ENCODE measurements around the gene LYZL4. TPM values are rescaled to one million over a fixed set of nuclear protein-coding genes. Genes with fewer than 3 reads are reported as not detected.

Gene LYZL4
- total and polyA plus RNA-seq, 4 experiments from 2014 or later = not detected

DNA sequence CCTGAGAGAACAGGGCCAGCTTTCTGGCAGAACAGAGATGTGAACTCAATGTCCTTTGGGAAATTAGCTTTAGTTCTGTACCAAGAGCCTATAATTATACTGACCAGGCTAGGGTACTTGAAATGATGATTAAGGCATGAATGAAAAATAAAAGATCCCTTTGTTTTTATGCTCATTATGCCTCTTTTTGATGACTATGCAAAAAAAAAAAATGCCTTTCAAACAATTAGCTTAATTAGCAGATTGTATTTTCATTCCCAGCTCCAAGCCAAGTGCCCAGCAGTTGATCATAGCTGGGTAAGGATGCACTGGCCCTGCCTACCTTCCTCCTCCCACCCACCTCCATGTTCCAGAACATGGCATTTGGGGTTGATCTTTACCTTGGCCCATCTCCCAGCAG is 56.8 kb downstream of the LYZL4 start:
- Mint-ChIP-seq H3K4me3 (no peak overlapping the region), H3K4me1 (peaks cover 0 to 3% (median 0%) of the 10 kb centered on the region in 4 donors), H3K27ac (no peak overlapping the region), H3K9me3 (peaks cover 0 to 11% (median under 1%) of the 10 kb centered on the region in 8 donors), H3K36me3 (no peaks in the 10 kb centered on the region), H3K27me3 (peaks cover 2 to 6% of the 10 kb centered on the region in 2 donors)
- POLR2A ChIA-PET (ENCODE audit: partially characterized antibody) = no interaction called here
- CTCF ChIA-PET (ENCODE audit: partially characterized antibody) = no interaction called here
- no peak for DNase-seq
- Histone ChIP-seq H3K36me3 (ENCODE audit: insufficient read depth, low read length) (no peaks in the 10 kb centered on the region), H3K27me3 (ENCODE audit: insufficient read depth, low read length) (no peaks in the 10 kb centered on the region), H3K9me3 (ENCODE audit: control insufficient read depth in 1 of 2, low read length in 2 of 2) (no peaks in the 10 kb centered on the region), H3K4me1 (ENCODE audit: insufficient read depth, low read length) (no peaks in the 10 kb centered on the region), H3K27ac (ENCODE audit: low read depth, low read length) (no peak overlapping the region), H3K4me3 (ENCODE audit: low read length in 2 of 2) (no peak overlapping the region)
- intact Hi-C loops (cut with micrococcal nuclease) = no loop called here

DNA sequence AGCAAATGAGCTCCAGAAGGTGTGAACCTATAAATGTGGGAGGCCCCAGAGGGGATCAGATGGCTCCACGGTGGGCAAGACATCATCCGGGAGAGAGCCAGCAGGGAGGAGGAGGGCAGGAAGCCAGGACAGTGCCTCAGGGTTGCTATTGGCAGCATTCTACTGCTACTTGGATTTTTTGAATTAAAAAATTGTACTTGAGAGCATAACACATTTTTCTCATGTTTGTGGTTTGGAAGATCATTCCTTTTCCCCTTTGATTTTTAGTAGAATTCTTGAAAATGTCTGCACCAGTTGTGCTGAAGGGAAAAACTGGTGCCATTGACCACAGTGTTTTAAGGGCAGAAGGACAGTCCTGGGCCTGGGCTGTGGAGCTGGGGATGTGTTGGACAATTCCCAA is 59.2 kb downstream of the LYZL4 start:
- Histone ChIP-seq H3K27me3 (ENCODE audit: insufficient read depth, low read length) (no peaks in the 10 kb centered on the region), H3K36me3 (ENCODE audit: insufficient read depth, low read length) (no peaks in the 10 kb centered on the region), H3K9me3 (ENCODE audit: control insufficient read depth in 1 of 2, low read length in 2 of 2) (no peaks in the 10 kb centered on the region), H3K27ac (ENCODE audit: low read depth, low read length) (no peak overlapping the region), H3K4me1 (ENCODE audit: insufficient read depth, low read length) (peaks cover 12% of the 10 kb centered on the region), H3K4me3 (ENCODE audit: low read length in 2 of 2) (no peak overlapping the region)
- POLR2A ChIA-PET (ENCODE audit: partially characterized antibody) = no interaction called here
- H3K4me1 Mint-ChIP-seq = peaks cover 0 to 5% (median 0%) of the 10 kb centered on the region in 4 donors
- H3K27ac Mint-ChIP-seq = no peak overlapping the region
- peaks cover 0 to 11% (median under 1%) of the 10 kb centered on the region in 8 donors for H3K9me3 Mint-ChIP-seq
- intact Hi-C loops (cut with micrococcal nuclease) = no loop called here
- H3K36me3 Mint-ChIP-seq = no peaks in the 10 kb centered on the region
- H3K27me3 Mint-ChIP-seq = peaks cover 2 to 4% of the 10 kb centered on the region in 2 donors
- DNase-seq = no peak
- CTCF ChIA-PET (ENCODE audit: partially characterized antibody) = no interaction called here
- H3K4me3 Mint-ChIP-seq = no peak overlapping the region

DNA sequence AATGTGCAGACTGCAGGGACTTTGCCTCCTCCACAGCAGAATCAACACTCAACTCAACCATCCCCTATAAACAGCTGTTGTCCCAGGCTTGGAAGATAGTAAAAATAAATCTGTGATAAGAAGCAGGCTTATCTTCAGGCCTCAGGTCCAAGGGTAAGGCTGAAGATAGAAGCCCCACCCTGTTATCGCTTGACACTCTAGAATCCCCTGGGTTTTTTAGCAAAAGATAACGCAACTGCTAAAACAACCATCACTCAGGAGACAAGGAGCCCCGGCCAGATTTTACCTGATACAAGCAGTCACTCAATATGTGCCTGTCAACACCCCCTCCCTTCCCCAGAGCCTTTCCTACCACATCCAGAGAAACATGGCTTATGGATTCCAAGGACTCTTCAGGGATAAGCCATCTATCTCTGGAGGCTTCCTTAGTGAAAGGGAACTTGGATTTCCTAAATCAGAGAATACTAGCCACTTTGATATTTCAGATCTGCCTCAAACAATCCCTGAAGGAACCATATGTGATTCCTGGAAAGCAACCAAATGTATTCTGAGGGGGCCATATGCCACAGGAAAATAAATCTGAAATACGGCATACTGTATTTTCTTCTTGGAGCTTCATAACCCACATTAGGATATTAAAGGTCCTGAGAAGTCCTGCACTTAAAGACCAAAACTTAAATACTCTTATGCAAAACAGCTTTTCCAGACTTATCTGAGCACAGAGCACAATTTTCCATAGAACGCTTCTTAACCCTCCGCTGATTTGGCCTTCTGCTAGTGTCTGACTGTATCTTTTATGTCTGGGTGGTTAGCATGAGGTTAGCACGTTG is 60.4 kb downstream of the LYZL4 start:
- Histone ChIP-seq H3K27me3 (ENCODE audit: insufficient read depth, low read length) (no peaks in the 10 kb centered on the region), H3K4me3 (ENCODE audit: low read length in 2 of 2) (no peak overlapping the region), H3K27ac (ENCODE audit: low read depth, low read length) (no peak overlapping the region), H3K4me1 (ENCODE audit: insufficient read depth, low read length) (peaks cover 15% of the 10 kb centered on the region), H3K9me3 (ENCODE audit: control insufficient read depth in 1 of 2, low read length in 2 of 2) (no peaks in the 10 kb centered on the region), H3K36me3 (ENCODE audit: insufficient read depth, low read length) (no peaks in the 10 kb centered on the region)
- Mint-ChIP-seq H3K9me3 (peaks cover 0 to 8% (median under 1%) of the 10 kb centered on the region in 8 donors), H3K27me3 (peaks cover 0 to 4% of the 10 kb centered on the region in 2 donors), H3K4me3 (no peak overlapping the region), H3K36me3 (no peaks in the 10 kb centered on the region), H3K27ac (no peak overlapping the region), H3K4me1 (peaks cover 0 to 8% (median 0%) of the 10 kb centered on the region in 4 donors)
- ChIA-PET POLR2A (ENCODE audit: partially characterized antibody) (no interaction called here), CTCF (ENCODE audit: partially characterized antibody) (no interaction called here)
- intact Hi-C loops (cut with micrococcal nuclease) = loop anchor here (5.0 kb wide), 1 partner anchor 37 kb away; no protein-coding TSS in a partner anchor
- DNase-seq = no peak

DNA sequence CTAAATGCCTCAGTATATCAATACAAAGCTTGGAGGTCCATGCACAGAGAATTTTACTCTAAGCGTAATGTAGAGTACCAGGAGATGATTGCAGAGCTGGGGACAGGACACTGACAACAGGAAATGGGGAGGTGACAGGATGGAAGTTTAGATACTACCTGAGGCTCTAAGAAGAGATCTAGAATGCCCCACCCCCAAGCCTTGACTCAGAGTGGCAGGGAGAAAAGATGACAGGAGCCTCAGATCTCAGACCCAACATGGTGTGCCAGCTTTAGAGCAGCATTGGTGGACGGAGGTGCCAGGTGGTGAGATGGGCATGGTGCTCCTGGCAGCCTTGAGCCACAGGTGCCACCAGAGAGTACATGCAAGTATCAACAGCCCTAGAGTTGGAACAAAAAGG is 62.5 kb downstream of the LYZL4 start:
- Mint-ChIP-seq H3K36me3 (no peaks in the 10 kb centered on the region), H3K4me1 (peaks cover 0 to 8% (median 0%) of the 10 kb centered on the region in 4 donors), H3K27me3 (peaks cover 0 to 3% of the 10 kb centered on the region in 2 donors), H3K9me3 (peaks cover 0 to 6% (median under 1%) of the 10 kb centered on the region in 8 donors), H3K4me3 (no peak overlapping the region), H3K27ac (peak overlapping the region in 2 of 7 donors; percentile 16 to 39)
- DNase-seq = peak in 1 of 5 donors; percentile 9
- H3K27ac ChIP-seq (ENCODE audit: low read depth, low read length) = no peak overlapping the region
- peaks cover 15% of the 10 kb centered on the region for H3K4me1 ChIP-seq (ENCODE audit: insufficient read depth, low read length)
- H3K27me3 ChIP-seq (ENCODE audit: insufficient read depth, low read length) = no peaks in the 10 kb centered on the region
- ChIA-PET POLR2A (ENCODE audit: partially characterized antibody) (no interaction called here), CTCF (ENCODE audit: partially characterized antibody) (interaction anchor here (1.1 kb wide), 1 partner anchor 14 kb away, joined by 3 read pairs; no protein-coding TSS in a partner anchor)
- no peaks in the 10 kb centered on the region for H3K9me3 ChIP-seq (ENCODE audit: control insufficient read depth in 1 of 2, low read length in 2 of 2)
- no peak overlapping the region for H3K4me3 ChIP-seq (ENCODE audit: low read length in 2 of 2)
- intact Hi-C loops (cut with micrococcal nuclease) = loop anchor here (5.0 kb wide), 1 partner anchor 39 kb away; no protein-coding TSS in a partner anchor
- no peaks in the 10 kb centered on the region for H3K36me3 ChIP-seq (ENCODE audit: insufficient read depth, low read length)

Other genes with a start within 250 kb of the LYZL4 start
- gene CCK, start 144.4 kb downstream of the LYZL4 start, total RNA-seq = not detected
- not detected for gene CCK, start 144.4 kb downstream of the LYZL4 start, polyA plus RNA-seq
- gene VIPR1, start 92.0 kb upstream of the LYZL4 start, total RNA-seq = 100 to 1,000 TPM in 1 of 2 experiments, 10 to 100 TPM in 1; 93.6 to 104 TPM
- 10 to 100 TPM; 23.1 to 30.4 TPM for gene VIPR1, start 92.0 kb upstream of the LYZL4 start, polyA plus RNA-seq
- 10 to 100 TPM; 55.8 to 56.6 TPM for gene SEC22C, start 171.4 kb upstream of the LYZL4 start, total RNA-seq
- 10 to 100 TPM; 53.1 to 70.3 TPM for gene SEC22C, start 171.4 kb upstream of the LYZL4 start, polyA plus RNA-seq
- 10 to 100 TPM; 51.0 to 61.9 TPM for gene SS18L2, start 180.2 kb upstream of the LYZL4 start, total RNA-seq
- 100 to 1,000 TPM; 150 to 159 TPM for gene SS18L2, start 180.2 kb upstream of the LYZL4 start, polyA plus RNA-seq
- 100 to 1,000 TPM; 256 to 269 TPM for gene NKTR, start 190.1 kb upstream of the LYZL4 start, total RNA-seq
- gene NKTR, start 190.1 kb upstream of the LYZL4 start, polyA plus RNA-seq = 10 to 100 TPM in 1 of 2 donors, 1 to 10 TPM in 1; 8.9 to 23.2 TPM
- gene ZBTB47, start 243.1 kb upstream of the LYZL4 start, total RNA-seq = 1 to 10 TPM; 1.4 to 1.8 TPM
- gene ZBTB47, start 243.1 kb upstream of the LYZL4 start, polyA plus RNA-seq = not detected